Activated T-cell treated with anti-CD3 and anti-CD28 coated beads, Interleukin-2, amount 50 U/mL, for 24 hours (primary cell): ENCODE results near the gene RNASE12.
"Not testable (repeated sequence)": the region's sequence is repeated elsewhere in the genome, so short reads cannot be mapped to it uniquely, and the experiment has no call there.

Source experiments
- DNase-seq: peaks from one replicate; pipeline ENCODE4 v3.0.0-alpha.2; 2020
- H3K27ac Mint-ChIP-seq: 2 replicates; pipeline ENCODE4 v1.8.0; 2020; ENCODE audit warnings: mild to moderate bottlenecking, mixed read lengths
- H3K27me3 Mint-ChIP-seq: 2 replicates; pipeline ENCODE4 v1.8.0; 2020; ENCODE audit warnings: mixed read lengths
- H3K36me3 Mint-ChIP-seq: 2 replicates; pipeline ENCODE4 v1.8.0; 2020; ENCODE audit warnings: low read depth, mixed read lengths
- H3K4me1 Mint-ChIP-seq: 2 replicates; pipeline ENCODE4 v1.8.0; 2020; ENCODE audit warnings: low read depth, mixed read lengths
- H3K4me3 Mint-ChIP-seq: 2 replicates; pipeline ENCODE4 v1.8.0; 2020; ENCODE audit warnings: mild to moderate bottlenecking, moderate library complexity, mixed read lengths
- H3K9me3 Mint-ChIP-seq: 2 replicates; pipeline ENCODE4 v1.8.0; 2020; ENCODE audit warnings: mixed read lengths

The RNASE12 gene

DNA sequence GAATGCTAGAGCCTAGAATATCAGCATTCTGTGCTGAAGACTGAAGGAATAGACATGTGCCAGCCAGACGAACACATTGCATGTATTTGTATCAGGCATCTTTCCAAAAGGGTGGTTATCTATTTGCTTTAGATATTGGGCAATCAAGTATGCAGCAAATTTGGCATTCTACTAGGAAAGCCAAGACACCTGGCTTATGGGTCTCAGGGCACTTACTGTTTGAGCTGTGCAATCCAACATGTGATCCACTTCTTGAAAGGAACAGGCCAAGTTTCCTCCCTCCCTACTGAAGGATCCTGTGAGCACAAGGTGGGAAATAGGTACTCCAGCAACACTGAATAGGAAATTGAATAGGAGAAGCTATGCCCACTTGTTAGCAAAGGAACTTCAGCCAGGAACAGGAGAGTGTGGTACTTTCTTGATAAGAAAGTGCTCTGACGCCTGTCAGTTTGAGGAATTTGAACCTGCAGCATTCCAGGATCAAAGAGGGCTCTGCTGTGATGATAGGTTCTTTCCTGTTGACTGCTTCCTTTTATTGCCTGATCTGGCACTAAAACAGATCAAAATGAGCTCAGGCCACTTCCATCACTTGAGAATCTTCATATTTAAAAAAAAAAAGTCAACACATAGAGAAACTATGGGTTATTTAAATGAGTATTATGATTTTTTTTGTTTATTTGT, 29.8 kb upstream of the RNASE12 start:
- DNase-seq = no peak
- Mint-ChIP-seq H3K36me3 (no peaks in the 10 kb centered on the region), H3K4me1 (peaks cover 41% of the 10 kb centered on the region), H3K9me3 (no peaks in the 10 kb centered on the region), H3K27me3 (peaks cover 39% of the 10 kb centered on the region), H3K27ac (no peak overlapping the region), H3K4me3 (no peak overlapping the region)

DNA sequence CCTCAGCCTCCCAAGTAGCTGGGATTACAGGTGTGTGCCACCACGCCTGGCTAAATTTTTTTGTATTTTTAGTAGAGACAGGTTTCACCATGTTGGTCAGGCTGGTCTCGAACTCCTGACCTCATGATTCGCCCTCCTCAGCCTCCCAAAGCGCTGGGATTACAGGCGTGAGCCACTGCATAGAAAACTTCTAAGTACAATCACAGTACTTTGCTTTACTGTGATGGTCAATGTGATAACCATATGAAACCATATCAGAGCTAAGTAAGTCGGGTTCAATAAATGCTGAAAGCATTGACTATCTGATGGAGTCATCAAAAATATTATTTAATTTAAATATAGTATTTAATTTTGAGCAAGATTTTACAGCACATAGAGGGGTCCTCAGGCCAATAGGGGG, 28.5 kb upstream of the RNASE12 start:
- H3K4me3 Mint-ChIP-seq, DNase-seq, H3K36me3 Mint-ChIP-seq, H3K27ac Mint-ChIP-seq, H3K9me3 Mint-ChIP-seq: not testable (repeated sequence)
- Mint-ChIP-seq H3K4me1 (peaks cover 31% of the 10 kb centered on the region), H3K27me3 (peaks cover 28% of the 10 kb centered on the region)

- peaks cover 19% of the 10 kb centered on the region for H3K27me3 Mint-ChIP-seq
- no peak for DNase-seq
- H3K27ac Mint-ChIP-seq = no peak overlapping the region
- no peaks in the 10 kb centered on the region for H3K9me3 Mint-ChIP-seq
- H3K36me3 Mint-ChIP-seq = no peaks in the 10 kb centered on the region
- H3K4me1 Mint-ChIP-seq = peaks cover 20% of the 10 kb centered on the region
- no peak overlapping the region for H3K4me3 Mint-ChIP-seq
Observed at GRCh38 chr14:20618271-20618749, 27.1 kb upstream of the RNASE12 start.

- Mint-ChIP-seq H3K27me3 (peaks cover 11% of the 10 kb centered on the region), H3K4me3 (no peak overlapping the region), H3K27ac (no peak overlapping the region), H3K36me3 (no peaks in the 10 kb centered on the region), H3K9me3 (no peaks in the 10 kb centered on the region), H3K4me1 (peaks cover 12% of the 10 kb centered on the region)
- DNase-seq = no peak
Observed at GRCh38 chr14:20617138-20618003, 26.2 kb upstream of the RNASE12 start.

- no peak overlapping the region for H3K27ac Mint-ChIP-seq
- H3K4me1 Mint-ChIP-seq = peaks cover 12% of the 10 kb centered on the region
- no peaks in the 10 kb centered on the region for H3K9me3 Mint-ChIP-seq
- H3K4me3 Mint-ChIP-seq = no peak overlapping the region
- no peak for DNase-seq
- peaks cover 4% of the 10 kb centered on the region for H3K27me3 Mint-ChIP-seq
- H3K36me3 Mint-ChIP-seq = no peaks in the 10 kb centered on the region
Observed at GRCh38 chr14:20615996-20616395, 24.8 kb upstream of the RNASE12 start.

DNA sequence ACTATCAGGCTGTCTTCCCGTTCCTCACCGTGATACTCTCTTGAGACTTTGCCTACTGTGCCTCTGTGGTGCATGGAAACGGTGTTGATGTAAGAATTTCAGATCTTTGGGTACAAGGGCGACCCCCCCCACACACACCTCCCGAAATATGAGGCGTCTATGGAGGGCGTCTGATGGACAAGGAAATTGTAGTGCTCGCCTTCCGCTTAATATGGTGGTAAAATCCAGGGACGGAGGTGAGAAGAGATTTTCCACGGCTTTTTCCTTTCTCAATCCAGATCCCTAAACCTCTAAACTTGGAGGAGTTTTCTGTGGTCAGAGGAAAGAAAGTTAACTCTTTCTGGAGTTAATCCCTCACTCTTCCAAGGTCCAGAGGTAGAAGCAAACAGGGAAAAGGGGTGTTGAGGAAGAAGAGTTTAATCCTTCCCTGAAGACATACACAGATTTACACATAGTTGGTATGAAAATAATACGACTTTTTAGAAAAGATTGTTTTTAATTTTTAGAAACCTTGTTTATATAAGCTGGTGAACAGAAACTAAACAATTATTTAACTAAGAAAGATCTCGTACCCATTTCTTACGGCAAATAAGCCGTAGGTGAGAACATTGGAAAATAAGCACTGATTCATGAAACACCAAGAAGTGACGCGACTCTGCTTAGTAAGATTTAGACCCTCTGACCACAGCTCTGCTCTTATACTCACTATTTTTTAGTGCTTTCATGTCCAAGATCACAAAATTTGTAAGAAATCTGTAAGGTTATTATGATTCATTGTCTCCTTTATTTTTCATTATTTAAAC, 23.1 kb upstream of the RNASE12 start:
- peak overlapping the region; percentile 55 for H3K27ac Mint-ChIP-seq
- H3K9me3 Mint-ChIP-seq = no peaks in the 10 kb centered on the region
- H3K36me3 Mint-ChIP-seq = no peaks in the 10 kb centered on the region
- no peak for DNase-seq
- H3K4me3 Mint-ChIP-seq = no peak overlapping the region
- H3K4me1 Mint-ChIP-seq = peaks cover 12% of the 10 kb centered on the region
- H3K27me3 Mint-ChIP-seq = no peaks in the 10 kb centered on the region

GRCh38 chr14:20613094-20614037, 22.2 kb upstream of the RNASE12 start:
- Mint-ChIP-seq H3K36me3 (no peaks in the 10 kb centered on the region), H3K27me3 (no peaks in the 10 kb centered on the region), H3K4me3 (no peak overlapping the region), H3K4me1 (peaks cover 10% of the 10 kb centered on the region), H3K27ac (no peak overlapping the region), H3K9me3 (no peaks in the 10 kb centered on the region)
- DNase-seq = peak; percentile 89

GRCh38 chr14:20612403-20612802, 21.2 kb upstream of the RNASE12 start:
- Mint-ChIP-seq H3K27me3 (no peaks in the 10 kb centered on the region), H3K27ac (no peak overlapping the region), H3K4me1 (peaks cover 4% of the 10 kb centered on the region), H3K9me3 (no peaks in the 10 kb centered on the region), H3K36me3 (no peaks in the 10 kb centered on the region), H3K4me3 (no peak overlapping the region)
- DNase-seq = no peak

- H3K27ac Mint-ChIP-seq = no peak overlapping the region
- H3K4me3 Mint-ChIP-seq = no peak overlapping the region
- no peaks in the 10 kb centered on the region for H3K9me3 Mint-ChIP-seq
- peaks cover 4% of the 10 kb centered on the region for H3K4me1 Mint-ChIP-seq
- H3K36me3 Mint-ChIP-seq = no peaks in the 10 kb centered on the region
- no peak for DNase-seq
- H3K27me3 Mint-ChIP-seq = no peaks in the 10 kb centered on the region
Observed at GRCh38 chr14:20611277-20611676, 20.1 kb upstream of the RNASE12 start.

GRCh38 chr14:20610002-20610765, 19.0 kb upstream of the RNASE12 start:
- Mint-ChIP-seq H3K36me3 (no peaks in the 10 kb centered on the region), H3K27me3 (no peaks in the 10 kb centered on the region), H3K27ac (no peak overlapping the region), H3K4me1 (peaks cover 2% of the 10 kb centered on the region), H3K4me3 (no peak overlapping the region), H3K9me3 (no peaks in the 10 kb centered on the region)
- DNase-seq = peak; percentile 88

DNA sequence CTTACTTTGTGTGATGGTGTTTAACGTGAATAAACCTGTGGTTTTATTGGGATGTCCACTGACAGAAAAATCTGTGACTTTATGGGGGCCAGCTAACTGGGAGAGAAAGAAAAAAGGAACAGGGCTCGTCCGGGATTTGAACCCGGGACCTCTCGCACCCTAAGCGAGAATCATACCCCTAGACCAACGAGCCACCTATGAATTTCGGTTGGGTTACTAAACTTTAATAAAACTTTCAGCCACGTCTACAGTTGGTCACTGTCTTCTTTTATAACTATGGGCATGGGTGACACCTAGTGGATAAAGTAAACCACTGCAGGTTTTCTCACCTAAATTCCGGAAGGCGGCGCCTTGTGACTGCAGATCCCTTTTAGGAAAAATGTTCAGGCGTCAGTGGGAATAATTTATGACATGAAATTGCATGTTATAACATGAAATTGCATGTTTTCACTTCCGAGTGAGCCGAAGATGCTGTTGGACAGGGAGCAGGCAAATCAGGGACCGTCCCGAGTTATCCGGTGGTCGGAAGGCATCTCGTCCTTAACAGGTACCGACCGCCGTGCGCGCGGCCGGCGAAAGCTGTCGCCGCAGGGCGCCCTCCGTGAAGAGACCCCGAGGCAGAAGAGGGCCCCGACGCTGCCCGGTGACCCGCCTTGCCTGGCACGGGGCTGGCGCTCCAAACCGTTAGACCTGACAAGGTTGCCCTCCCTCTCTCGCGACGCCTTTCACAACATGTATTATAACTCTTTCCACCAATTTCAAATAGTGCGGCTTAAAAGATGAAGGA, 18.2 kb upstream of the RNASE12 start:
- DNase-seq = peak; percentile 76
- Mint-ChIP-seq H3K27me3 (no peaks in the 10 kb centered on the region), H3K36me3 (no peaks in the 10 kb centered on the region), H3K27ac (no peak overlapping the region), H3K9me3 (no peaks in the 10 kb centered on the region), H3K4me1 (peaks cover 2% of the 10 kb centered on the region), H3K4me3 (no peak overlapping the region)

DNA sequence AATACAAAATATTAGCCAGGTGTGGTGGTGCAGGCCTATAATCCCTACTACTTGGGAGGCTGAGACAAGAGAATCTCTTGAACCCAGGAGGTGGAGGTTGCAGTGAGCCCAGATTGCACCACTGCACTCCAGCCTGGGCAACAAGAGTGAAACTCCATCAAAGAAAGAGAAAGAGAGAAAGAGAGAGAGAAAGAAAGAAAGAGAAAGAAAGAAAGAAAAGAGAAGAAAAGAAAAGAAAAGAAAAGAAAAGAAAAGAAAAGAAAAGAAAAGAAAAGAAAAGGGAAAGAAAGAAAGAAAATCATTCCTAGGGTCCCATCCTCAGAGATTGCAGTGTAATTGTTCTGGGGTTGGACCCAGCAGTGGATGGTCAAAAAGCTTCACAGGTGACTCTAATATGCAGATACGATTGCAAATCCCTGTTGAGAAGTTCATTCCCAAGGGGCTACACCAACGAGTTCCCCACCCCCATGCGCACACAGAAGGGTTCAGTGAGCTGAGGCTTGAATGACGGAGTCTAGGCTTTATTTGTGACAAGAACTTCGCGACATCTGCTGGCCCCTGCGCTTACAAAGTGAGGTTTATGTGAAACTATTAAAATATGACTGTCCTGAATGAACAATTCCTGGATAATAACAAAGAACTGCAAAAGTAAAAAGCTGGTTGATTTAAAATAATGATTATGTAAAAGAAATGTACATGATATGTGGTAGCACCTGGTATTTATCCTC, 17.4 kb upstream of the RNASE12 start:
- no peak for DNase-seq
- Mint-ChIP-seq H3K9me3 (no peaks in the 10 kb centered on the region), H3K4me3 (no peak overlapping the region), H3K27me3 (no peaks in the 10 kb centered on the region), H3K27ac (no peak overlapping the region), H3K36me3 (no peaks in the 10 kb centered on the region), H3K4me1 (peaks cover 2% of the 10 kb centered on the region)
